Lung (tissue), 12 donors: ENCODE measurements around the gene CNTFR. TPM values are rescaled to one million over a fixed set of nuclear protein-coding genes. Genes with fewer than 3 reads are reported as not detected.

Experiments
- ATAC-seq: fragments of 200-7000 bp; cut with Tn5 transposase; one replicate; pipeline ENCODE4 v1.9.1; 2020; ENCODE audit warnings: moderate number of reproducible peaks; ENCODE audit not compliant: insufficient read depth, low FRiP score
- DNase-seq, 3 donors: peaks; one replicate each; pipeline ENCODE4 v3.0.0-alpha.2; 2013 to 2017
- H3K27ac ChIP-seq, 2 donors: one replicate each; pipeline ENCODE4 v1.5.1; 2013; ENCODE audit warnings: mild to moderate bottlenecking in 2 of 2, moderate library complexity in 2 of 2, control low read depth in 1 of 2, inconsistent platforms in 1 of 2, low read depth in 1 of 2, low read length in 1 of 2
- H3K27me3 ChIP-seq, 3 donors: one replicate each; pipeline ENCODE4 v1.5.1; 2013; ENCODE audit warnings: low read length in 2 of 3; ENCODE audit not compliant: control insufficient read depth in 3 of 3, insufficient read depth in 3 of 3
- H3K36me3 ChIP-seq, 4 donors: one replicate each; pipeline ENCODE4 v1.5.1; 2013; ENCODE audit warnings: low read length in 4 of 4, mild to moderate bottlenecking in 1 of 4, moderate library complexity in 1 of 4; ENCODE audit not compliant: control insufficient read depth in 4 of 4, insufficient read depth in 4 of 4
- H3K4me1 ChIP-seq, 5 donors: one replicate each; pipeline ENCODE4 v1.5.1; 2013; ENCODE audit warnings: low read length in 5 of 5, mild to moderate bottlenecking in 2 of 5, moderate library complexity in 1 of 5; ENCODE audit not compliant: control insufficient read depth in 5 of 5, insufficient read depth in 5 of 5
- H3K4me3 ChIP-seq: one replicate; pipeline ENCODE4 v1.5.1; 2013; ENCODE audit warnings: mild to moderate bottlenecking, control low read depth, moderate library complexity
- H3K9ac ChIP-seq, 2 donors: one replicate each; pipeline ENCODE4 v1.5.1; 2013; ENCODE audit warnings: low read length in 2 of 2, control low read depth in 1 of 2; ENCODE audit not compliant: insufficient read depth in 1 of 2
- H3K9me3 ChIP-seq, 4 donors: one replicate each; pipeline ENCODE4 v1.5.1; 2013; ENCODE audit warnings: low read length in 3 of 4, mild to moderate bottlenecking in 1 of 4, moderate library complexity in 1 of 4; ENCODE audit not compliant: control insufficient read depth in 4 of 4, insufficient read depth in 3 of 4
- CTCF ChIP-seq: IDR thresholded peaks from 2 replicates; pipeline ENCODE4 v1.5.1; 2012; ENCODE audit warnings: mild to moderate bottlenecking; ENCODE audit errors: control extremely low read depth, extremely low read depth
- WGBS, 2 donors: extraction: QIAGEN DNeasy Blood & Tissue Kit; methylation state at CpG; one replicate each; pipeline ENCODE4 v1.1.7; 2013; 5-methylcytosine and 5-hydroxymethylcytosine counted together
- polyA plus RNA-seq, 2 donors: library from polyadenylated mRNA; stranded (reverse); fragments of 200-250 nt; gene quantifications; one replicate each; pipeline ENCODE4 v1.2.1, GENCODE V29; 2013
- total RNA-seq, 2 donors: library from RNA; depleted of rRNA in 1 of 2; stranded (reverse); fragments of >200 nt in 1 of 2; gene quantifications; one replicate each; pipeline ENCODE4 v1.2.1, GENCODE V29; 2014 to 2021
- donor health status: control.
- donor health status: control.
- donor health status: Bipolar disorder and iron deficiency.
- donor health status: healthy.
- donor health status: DM: yes; HTN: yes; CAD: no.

Gene CNTFR
- total and polyA plus RNA-seq, 4 donors, result 0.42 to 3.3 (median 1.3) TPM

DNA sequence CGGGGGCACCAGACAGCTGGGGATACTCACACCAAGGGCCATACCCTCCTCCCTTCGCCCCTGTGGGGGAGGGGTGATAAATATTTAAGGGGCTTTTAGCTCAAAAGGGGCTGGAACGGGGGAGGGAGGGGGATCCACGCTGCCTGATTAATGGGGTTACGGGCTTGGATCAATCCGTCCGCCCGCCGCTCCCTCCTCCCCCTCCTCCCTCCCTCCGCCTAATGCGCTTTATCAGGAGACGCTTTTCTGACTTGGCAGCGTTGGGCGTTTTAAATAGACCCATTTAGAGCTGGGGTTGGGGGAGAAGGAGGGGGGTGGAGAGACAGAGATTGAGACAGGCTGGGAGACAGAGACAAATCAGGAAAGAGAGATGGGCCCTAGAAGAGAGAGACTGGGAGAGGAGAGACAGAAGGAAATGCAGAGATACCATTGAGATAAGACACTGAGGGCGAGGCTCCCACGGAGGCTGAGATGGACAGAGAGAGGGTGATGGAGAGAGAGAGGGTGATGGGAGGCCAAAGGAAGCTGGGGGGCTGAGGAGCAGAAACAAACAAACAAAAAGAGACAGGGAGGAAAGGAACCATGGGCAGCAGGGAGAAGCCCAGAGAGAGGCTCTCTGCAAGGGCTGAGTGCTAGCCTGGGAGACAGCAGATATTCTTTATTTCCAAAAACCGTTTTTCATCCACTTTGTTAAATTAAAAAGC, 10.3 kb downstream of the CNTFR start:
- no peak for TF ChIP-seq CTCF
- peak overlapping the region in 1 of 2 donors; percentile 44 for H3K9ac ChIP-seq
- peaks cover 0 to 2% (median 0%) of the 10 kb centered on the region in 4 donors for H3K9me3 ChIP-seq
- ATAC-seq (no peak), DNase-seq (peak; percentile 86 to 97 (median 95))
- 7 to 9% methylated on average over 17 of the region's 17 CpGs for WGBS, 2 donors
- no peak overlapping the region for H3K27ac ChIP-seq
- H3K4me1 ChIP-seq, result peaks cover 0 to 85% (median 30%) of the 10 kb centered on the region in 5 donors
- no peaks in the 10 kb centered on the region for H3K36me3 ChIP-seq
- no peak overlapping the region for H3K4me3 ChIP-seq
- peaks cover 0 to 52% (median 5%) of the 10 kb centered on the region in 3 donors for H3K27me3 ChIP-seq

- peaks cover 0 to 83% (median 32%) of the 10 kb centered on the region in 5 donors for H3K4me1 ChIP-seq
- peaks cover 0 to 2% (median 0%) of the 10 kb centered on the region in 4 donors for H3K9me3 ChIP-seq
- peak; percentile 78 to 86 (median 83) for DNase-seq
- no peaks in the 10 kb centered on the region for H3K36me3 ChIP-seq
- H3K27me3 ChIP-seq, result peaks cover 2 to 48% (median 5%) of the 10 kb centered on the region in 3 donors
- H3K27ac ChIP-seq, result no peak overlapping the region
- 10 to 12% methylated on average over 23 to 28 of the region's 28 CpGs for WGBS, 2 donors
- peak overlapping the region in 1 of 2 donors; percentile 29 for H3K9ac ChIP-seq
- ATAC-seq, result no peak
- no peak overlapping the region for H3K4me3 ChIP-seq
- TF ChIP-seq CTCF, result no peak
These were observed 11.1 kb downstream of the CNTFR start for GRCh38 chr9:34578241-34579103.

GRCh38 chr9:34577400-34578240, 11.9 kb downstream of the CNTFR start:
- Histone ChIP-seq H3K27me3 (peaks cover 2 to 44% (median 5%) of the 10 kb centered on the region in 3 donors), H3K4me1 (peaks cover 0 to 84% (median 32%) of the 10 kb centered on the region in 5 donors), H3K9me3 (peaks cover 0 to 2% (median 0%) of the 10 kb centered on the region in 4 donors), H3K9ac (no peak overlapping the region), H3K27ac (no peak overlapping the region), H3K4me3 (no peak overlapping the region), H3K36me3 (peaks cover 0 to 6% (median 0%) of the 10 kb centered on the region in 4 donors)
- 2 to 3% methylated on average over 27 to 62 of the region's 62 CpGs for WGBS, 2 donors
- no peak for TF ChIP-seq CTCF
- peak; percentile 94 to 97 (median 95) for DNase-seq
- no peak for ATAC-seq
